ENCODE measurements around the gene EHMT1.

DNA sequence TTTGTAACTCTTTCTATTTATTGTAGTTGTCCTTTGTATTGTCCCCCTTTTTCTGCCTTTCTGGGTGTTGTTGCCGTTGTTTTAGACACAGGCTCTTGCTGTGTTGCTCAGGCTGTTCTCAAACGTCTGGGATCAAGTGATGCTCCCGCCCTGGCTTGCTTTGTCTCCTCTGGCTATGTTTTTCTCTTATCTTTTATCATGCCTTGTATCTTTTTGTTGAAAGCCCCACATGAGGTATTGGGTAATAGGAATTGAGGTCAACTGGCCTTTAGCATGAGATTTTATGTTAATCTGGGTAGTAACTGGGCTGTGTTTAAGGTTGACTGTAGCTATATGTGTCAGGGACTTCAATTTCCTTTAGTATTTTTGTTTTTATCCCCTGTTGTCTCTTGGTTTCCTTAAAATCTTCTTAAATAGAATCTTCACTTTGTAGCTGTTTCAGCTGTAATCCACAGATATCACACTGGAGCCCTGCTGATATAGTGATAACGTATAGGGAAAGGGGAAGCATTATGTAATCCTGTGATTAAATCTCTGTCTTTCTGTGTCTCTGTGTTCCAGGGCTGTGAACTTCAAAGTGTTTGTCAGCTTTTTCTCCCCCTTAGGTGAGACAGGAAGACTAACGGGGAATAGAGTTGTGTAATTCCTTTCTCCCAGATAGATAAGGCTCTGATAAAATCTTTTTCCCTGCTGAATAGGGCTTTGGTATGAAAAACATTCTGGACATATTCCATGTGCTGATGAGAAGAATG is 232.9 kb downstream of the EHMT1 start:
- TF ChIP-seq, protein P1, sequence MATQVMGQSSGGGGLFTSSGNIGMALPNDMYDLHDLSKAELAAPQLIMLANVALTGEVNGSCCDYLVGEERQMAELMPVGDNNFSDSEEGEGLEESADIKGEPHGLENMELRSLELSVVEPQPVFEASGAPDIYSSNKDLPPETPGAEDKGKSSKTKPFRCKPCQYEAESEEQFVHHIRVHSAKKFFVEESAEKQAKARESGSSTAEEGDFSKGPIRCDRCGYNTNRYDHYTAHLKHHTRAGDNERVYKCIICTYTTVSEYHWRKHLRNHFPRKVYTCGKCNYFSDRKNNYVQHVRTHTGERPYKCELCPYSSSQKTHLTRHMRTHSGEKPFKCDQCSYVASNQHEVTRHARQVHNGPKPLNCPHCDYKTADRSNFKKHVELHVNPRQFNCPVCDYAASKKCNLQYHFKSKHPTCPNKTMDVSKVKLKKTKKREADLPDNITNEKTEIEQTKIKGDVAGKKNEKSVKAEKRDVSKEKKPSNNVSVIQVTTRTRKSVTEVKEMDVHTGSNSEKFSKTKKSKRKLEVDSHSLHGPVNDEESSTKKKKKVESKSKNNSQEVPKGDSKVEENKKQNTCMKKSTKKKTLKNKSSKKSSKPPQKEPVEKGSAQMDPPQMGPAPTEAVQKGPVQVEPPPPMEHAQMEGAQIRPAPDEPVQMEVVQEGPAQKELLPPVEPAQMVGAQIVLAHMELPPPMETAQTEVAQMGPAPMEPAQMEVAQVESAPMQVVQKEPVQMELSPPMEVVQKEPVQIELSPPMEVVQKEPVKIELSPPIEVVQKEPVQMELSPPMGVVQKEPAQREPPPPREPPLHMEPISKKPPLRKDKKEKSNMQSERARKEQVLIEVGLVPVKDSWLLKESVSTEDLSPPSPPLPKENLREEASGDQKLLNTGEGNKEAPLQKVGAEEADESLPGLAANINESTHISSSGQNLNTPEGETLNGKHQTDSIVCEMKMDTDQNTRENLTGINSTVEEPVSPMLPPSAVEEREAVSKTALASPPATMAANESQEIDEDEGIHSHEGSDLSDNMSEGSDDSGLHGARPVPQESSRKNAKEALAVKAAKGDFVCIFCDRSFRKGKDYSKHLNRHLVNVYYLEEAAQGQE (IDR thresholded peaks at IDR 0.05; ENCODE audit: insufficient read depth in 1 of 2, low read depth in 2 of 2, low read length in 2 of 2), result no peak
- TF ChIP-seq POLR2AphosphoS5 (IDR thresholded peaks at IDR 0.05; ENCODE audit: low read depth, low read length) (no peak), SIN3A (IDR thresholded peaks at IDR 0.05; ENCODE audit: borderline replicate concordance, insufficient read depth, low read length) (no peak)
